ENCODE measurements around the gene UGT1A7. TPM values are rescaled to one million over a fixed set of nuclear protein-coding genes. Genes with fewer than 3 reads are reported as not detected.
"Not testable (repeated sequence)": the region's sequence is repeated elsewhere in the genome, so short reads cannot be mapped to it uniquely, and the experiment has no call there.

The UGT1A7 gene
- not detected in 2 replicates for total RNA-seq
- long read RNA-seq, result 0 reads

DNA sequence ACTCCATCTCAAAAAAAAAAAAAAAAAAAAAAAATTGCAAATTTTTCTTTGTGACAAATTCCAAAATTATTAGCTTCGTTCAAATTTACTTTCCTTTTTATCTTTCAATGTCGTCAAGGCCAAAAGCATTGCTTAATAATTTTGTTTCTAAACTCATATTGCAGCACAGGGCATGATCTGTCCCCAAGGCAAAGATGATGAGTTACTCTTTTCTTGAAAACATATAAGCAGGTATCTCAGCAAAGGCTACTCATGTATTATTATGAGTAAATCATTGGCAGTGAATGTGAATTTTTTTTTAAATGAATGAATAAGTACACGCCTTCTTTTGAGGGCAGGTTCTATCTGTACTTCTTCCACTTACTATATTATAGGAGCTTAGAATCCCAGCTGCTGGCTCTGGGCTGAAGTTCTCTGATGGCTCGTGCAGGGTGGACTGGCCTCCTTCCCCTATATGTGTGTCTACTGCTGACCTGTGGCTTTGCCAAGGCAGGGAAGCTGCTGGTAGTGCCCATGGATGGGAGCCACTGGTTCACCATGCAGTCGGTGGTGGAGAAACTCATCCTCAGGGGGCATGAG lies at the start of gene UGT1A7:
TSS of gene UGT1A7 (plus strand) at position 381 of the 579 bp plus-strand sequence. CDS start at position 418, 37 bp downstream.
- H3K27me3 Mint-ChIP-seq (ENCODE audit: low read depth), result peaks cover 5% of the 10 kb centered on the region
- no peaks in the 10 kb centered on the region for H3K36me3 Mint-ChIP-seq (ENCODE audit: low read depth)
- TF ChIP-seq, protein P1, sequence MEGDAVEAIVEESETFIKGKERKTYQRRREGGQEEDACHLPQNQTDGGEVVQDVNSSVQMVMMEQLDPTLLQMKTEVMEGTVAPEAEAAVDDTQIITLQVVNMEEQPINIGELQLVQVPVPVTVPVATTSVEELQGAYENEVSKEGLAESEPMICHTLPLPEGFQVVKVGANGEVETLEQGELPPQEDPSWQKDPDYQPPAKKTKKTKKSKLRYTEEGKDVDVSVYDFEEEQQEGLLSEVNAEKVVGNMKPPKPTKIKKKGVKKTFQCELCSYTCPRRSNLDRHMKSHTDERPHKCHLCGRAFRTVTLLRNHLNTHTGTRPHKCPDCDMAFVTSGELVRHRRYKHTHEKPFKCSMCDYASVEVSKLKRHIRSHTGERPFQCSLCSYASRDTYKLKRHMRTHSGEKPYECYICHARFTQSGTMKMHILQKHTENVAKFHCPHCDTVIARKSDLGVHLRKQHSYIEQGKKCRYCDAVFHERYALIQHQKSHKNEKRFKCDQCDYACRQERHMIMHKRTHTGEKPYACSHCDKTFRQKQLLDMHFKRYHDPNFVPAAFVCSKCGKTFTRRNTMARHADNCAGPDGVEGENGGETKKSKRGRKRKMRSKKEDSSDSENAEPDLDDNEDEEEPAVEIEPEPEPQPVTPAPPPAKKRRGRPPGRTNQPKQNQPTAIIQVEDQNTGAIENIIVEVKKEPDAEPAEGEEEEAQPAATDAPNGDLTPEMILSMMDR (conservative IDR thresholded peaks at IDR 0.05), result no peak
- no peak within 1 kb of the TSS for H3K4me3 Mint-ChIP-seq
- no peaks in the 10 kb centered on the region for H3K4me1 Mint-ChIP-seq
- no peak within 1 kb of the TSS for H3K27ac Mint-ChIP-seq (ENCODE audit: unreplicated experiment)
- H3K9me3 Mint-ChIP-seq, result no peaks in the 10 kb centered on the region
- DNase-seq (ENCODE audit: low read depth, low spot score), result no peak

DNA sequence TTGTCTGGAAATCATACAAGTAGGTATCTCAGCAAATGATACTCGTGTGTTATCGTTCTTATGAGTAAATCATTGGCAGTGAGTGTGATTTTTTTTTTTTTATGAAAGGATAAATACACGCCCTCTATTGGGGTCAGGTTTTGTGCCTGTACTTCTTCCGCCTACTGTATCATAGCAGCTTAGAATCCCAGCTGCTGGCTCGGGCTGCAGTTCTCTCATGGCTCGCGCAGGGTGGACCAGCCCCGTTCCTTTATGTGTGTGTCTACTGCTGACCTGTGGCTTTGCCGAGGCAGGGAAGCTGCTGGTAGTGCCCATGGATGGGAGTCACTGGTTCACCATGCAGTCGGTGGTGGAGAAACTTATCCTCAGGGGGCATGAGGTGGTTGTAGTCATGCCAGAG lies 45.4 kb upstream of the UGT1A7 start, which contains the start of gene UGT1A10:
TSS of gene UGT1A10 (plus strand) at position 143 of the 400 bp plus-strand sequence. CDS start at position 218, 75 bp downstream.
- not testable (repeated sequence) for DNase-seq (ENCODE audit: low read depth, low spot score); H3K36me3 Mint-ChIP-seq (ENCODE audit: low read depth); H3K4me3 Mint-ChIP-seq; H3K4me1 Mint-ChIP-seq; H3K27ac Mint-ChIP-seq (ENCODE audit: unreplicated experiment); H3K9me3 Mint-ChIP-seq
- H3K27me3 Mint-ChIP-seq (ENCODE audit: low read depth), result peaks cover 24% of the 10 kb centered on the region

DNA sequence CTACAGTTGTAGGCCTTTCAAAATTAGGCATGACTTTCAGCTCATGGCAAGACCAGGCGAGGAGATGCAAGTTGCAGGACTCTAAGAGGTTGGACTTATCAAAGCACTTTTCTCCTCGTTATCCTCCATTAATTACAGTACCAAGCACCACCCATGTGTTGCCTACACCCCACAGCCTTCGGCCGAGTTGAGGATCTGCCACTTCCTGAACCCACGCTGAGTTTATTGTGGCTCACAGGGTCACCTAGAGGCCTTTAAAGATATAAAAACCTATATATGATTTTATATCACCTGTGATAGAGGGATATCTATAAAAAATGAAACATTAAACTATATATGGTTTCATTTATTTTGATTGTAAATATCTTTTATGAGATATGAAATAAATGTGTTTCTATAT lies 42.9 kb upstream of the UGT1A7 start:
- no peaks in the 10 kb centered on the region for H3K36me3 Mint-ChIP-seq (ENCODE audit: low read depth)
- no peak overlapping the region for H3K4me3 Mint-ChIP-seq
- TF ChIP-seq, protein P1 (conservative IDR thresholded peaks at IDR 0.05), result no peak
- H3K27ac Mint-ChIP-seq (ENCODE audit: unreplicated experiment), result no peak overlapping the region
- H3K4me1 Mint-ChIP-seq, result no peaks in the 10 kb centered on the region
- peaks cover 14% of the 10 kb centered on the region for H3K27me3 Mint-ChIP-seq (ENCODE audit: low read depth)
- H3K9me3 Mint-ChIP-seq, result peaks cover 6% of the 10 kb centered on the region
- DNase-seq (ENCODE audit: low read depth, low spot score), result no peak

DNA sequence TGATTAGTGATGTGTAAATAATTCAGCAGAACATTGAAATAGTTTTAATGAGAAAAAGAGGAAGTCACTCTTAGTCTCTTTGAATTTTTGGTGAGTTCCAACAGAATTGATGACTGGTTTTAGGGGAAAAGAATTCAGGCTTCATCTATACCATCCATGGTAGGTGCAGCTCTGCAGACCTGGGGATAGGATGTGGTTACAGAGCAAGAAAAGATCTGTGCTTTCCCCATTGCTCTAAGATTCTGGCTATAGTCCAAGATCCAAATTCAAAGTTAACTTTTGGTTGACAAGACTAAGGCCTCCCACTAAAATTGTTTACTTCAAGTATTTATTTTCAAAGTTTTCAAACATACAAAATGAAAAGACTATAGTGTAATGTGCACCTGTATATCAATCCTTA lies 41.8 kb upstream of the UGT1A7 start:
- DNase-seq (ENCODE audit: low read depth, low spot score), result no peak
- H3K9me3 Mint-ChIP-seq, result peaks cover 11% of the 10 kb centered on the region
- no peaks in the 10 kb centered on the region for H3K36me3 Mint-ChIP-seq (ENCODE audit: low read depth)
- H3K27me3 Mint-ChIP-seq (ENCODE audit: low read depth), result peaks cover 10% of the 10 kb centered on the region
- no peak overlapping the region for H3K4me3 Mint-ChIP-seq
- no peaks in the 10 kb centered on the region for H3K4me1 Mint-ChIP-seq
- TF ChIP-seq, protein P1 (conservative IDR thresholded peaks at IDR 0.05), result no peak
- no peak overlapping the region for H3K27ac Mint-ChIP-seq (ENCODE audit: unreplicated experiment)

DNA sequence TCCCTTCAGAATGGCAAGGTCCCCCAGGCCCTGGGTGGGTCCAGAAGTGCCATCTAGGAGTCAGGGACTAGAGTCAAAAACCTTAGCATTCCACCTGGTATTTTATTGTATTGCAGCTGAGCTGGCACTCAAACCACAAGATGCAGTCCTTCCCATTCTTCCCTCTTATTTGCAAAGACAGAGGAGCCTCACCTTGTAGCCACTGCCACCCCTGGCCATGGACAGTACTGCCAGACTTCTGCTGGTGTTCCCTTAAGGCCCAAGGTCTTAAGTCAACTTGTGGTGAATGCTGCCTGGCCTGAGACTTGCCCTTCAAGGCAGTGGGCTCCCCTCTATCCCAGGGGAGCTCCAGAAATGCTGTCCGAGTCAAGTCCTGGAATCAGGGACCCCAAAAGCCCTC lies 38.6 kb upstream of the UGT1A7 start:
- peaks cover 24% of the 10 kb centered on the region for H3K9me3 Mint-ChIP-seq
- no peaks in the 10 kb centered on the region for H3K4me1 Mint-ChIP-seq
- H3K27me3 Mint-ChIP-seq (ENCODE audit: low read depth), result peaks cover 7% of the 10 kb centered on the region
- DNase-seq (ENCODE audit: low read depth, low spot score), result no peak
- H3K4me3 Mint-ChIP-seq, result no peak overlapping the region
- H3K36me3 Mint-ChIP-seq (ENCODE audit: low read depth), result peaks cover 9% of the 10 kb centered on the region
- no peak overlapping the region for H3K27ac Mint-ChIP-seq (ENCODE audit: unreplicated experiment)
- TF ChIP-seq, protein P1 (conservative IDR thresholded peaks at IDR 0.05), result peak; percentile 14

DNA sequence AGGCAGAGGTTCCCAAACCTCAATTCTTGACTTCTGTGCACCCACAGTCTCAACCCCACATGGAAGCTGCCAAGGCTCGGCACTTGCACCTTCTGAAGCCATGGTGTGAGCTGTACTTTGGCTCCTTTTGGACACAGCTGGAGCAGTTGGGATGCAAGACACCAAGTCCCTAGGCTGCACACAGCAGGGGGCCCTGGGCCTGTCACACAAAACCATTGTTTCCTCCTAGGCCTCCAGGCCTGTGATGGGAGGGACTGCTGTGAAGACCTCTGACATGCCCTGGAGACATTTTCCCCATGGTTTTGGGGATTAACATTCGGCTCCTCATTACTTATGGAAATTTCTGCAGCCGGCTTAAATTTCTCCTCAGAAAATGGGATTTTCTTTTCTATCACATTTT lies 35.7 kb upstream of the UGT1A7 start:
- peaks cover 24% of the 10 kb centered on the region for H3K9me3 Mint-ChIP-seq
- H3K36me3 Mint-ChIP-seq (ENCODE audit: low read depth), result not testable (repeated sequence)

More for the DNA sequence above, 35.7 kb upstream of the UGT1A7 start:
- not testable (repeated sequence) for DNase-seq (ENCODE audit: low read depth, low spot score); H3K4me1 Mint-ChIP-seq; H3K27me3 Mint-ChIP-seq (ENCODE audit: low read depth); H3K4me3 Mint-ChIP-seq; H3K27ac Mint-ChIP-seq (ENCODE audit: unreplicated experiment)
